GM19035 (cell line): ENCODE results near the gene GALNT10.

Experiments used
- ATAC-seq: cut with Tn5 transposase; IDR thresholded peaks from one replicate; pipeline ENCODE4 v1.9.1; 2021; ENCODE audit not compliant: unreplicated experiment

GALNT10 gene

GRCh38 chr5:154262342-154262741, 71.8 kb downstream of the GALNT10 start:
- ATAC-seq = no peak

GRCh38 chr5:154264549-154265196, 74.1 kb downstream of the GALNT10 start:
- no peak for ATAC-seq

GRCh38 chr5:154265197-154265773, 74.8 kb downstream of the GALNT10 start:
- ATAC-seq = no peak

GRCh38 chr5:154267516-154267915, 77.0 kb downstream of the GALNT10 start:
- no peak for ATAC-seq

- no peak for ATAC-seq
Observed at GRCh38 chr5:154268073-154268472, 77.5 kb downstream of the GALNT10 start.

- no peak for ATAC-seq
Observed at GRCh38 chr5:154269414-154269813, 78.9 kb downstream of the GALNT10 start.

GRCh38 chr5:154271466-154271865, 80.9 kb downstream of the GALNT10 start:
- no peak for ATAC-seq

GRCh38 chr5:154271936-154272514, 81.5 kb downstream of the GALNT10 start:
- no peak for ATAC-seq

GRCh38 chr5:154273028-154273617, 82.6 kb downstream of the GALNT10 start:
- ATAC-seq = peak; percentile 62

- ATAC-seq = no peak
Observed at GRCh38 chr5:154273963-154274827, 83.7 kb downstream of the GALNT10 start.

- no peak for ATAC-seq
Observed at GRCh38 chr5:154274828-154275185, 84.3 kb downstream of the GALNT10 start.

GRCh38 chr5:154275566-154275965, 85.0 kb downstream of the GALNT10 start:
- no peak for ATAC-seq

- ATAC-seq = no peak
Observed at GRCh38 chr5:154276261-154276972, 85.9 kb downstream of the GALNT10 start.

GRCh38 chr5:154276973-154277331, 86.4 kb downstream of the GALNT10 start:
- no peak for ATAC-seq

GRCh38 chr5:154277499-154277898, 87.0 kb downstream of the GALNT10 start:
- no peak for ATAC-seq

- ATAC-seq = no peak
Observed at GRCh38 chr5:154278186-154278585, 87.7 kb downstream of the GALNT10 start.

GRCh38 chr5:154278908-154279307, 88.4 kb downstream of the GALNT10 start:
- peak; percentile 71 for ATAC-seq

- peak; percentile 91 for ATAC-seq
Observed at GRCh38 chr5:154284433-154284832, 93.9 kb downstream of the GALNT10 start.

- no peak for ATAC-seq
Observed at GRCh38 chr5:154285661-154286408, 95.3 kb downstream of the GALNT10 start.

GRCh38 chr5:154286557-154286956, 96.0 kb downstream of the GALNT10 start:
- no peak for ATAC-seq
